ENCODE results near the gene PRDM16.

PRDM16 gene

DNA sequence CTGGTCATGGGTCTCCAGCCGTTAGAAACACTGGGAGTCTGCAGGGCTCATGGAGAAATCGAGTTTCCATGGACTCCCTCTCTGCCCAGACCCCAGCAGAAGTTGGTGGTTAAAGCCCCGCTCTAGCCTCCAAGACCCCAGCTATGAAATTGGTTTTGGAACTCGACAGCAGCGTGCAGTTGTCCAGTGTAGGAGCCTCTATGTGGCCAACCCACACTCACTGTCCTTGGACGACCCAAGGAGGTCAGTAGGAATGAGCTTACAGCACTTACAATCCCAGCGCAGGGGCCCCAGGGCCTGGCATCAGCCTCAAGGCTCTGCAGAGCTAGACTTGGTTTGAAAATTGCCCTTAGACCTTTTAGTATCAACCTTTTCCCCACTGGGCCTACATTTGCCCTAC lies 3.2 kb upstream of the PRDM16 start:
- no peak overlapping the region for H3K4me3 ChIP-seq (ENCODE audit: low read depth, low read length)
- TF ChIP-seq CTCF (conservative IDR thresholded peaks at IDR 0.05; ENCODE audit: low read depth, low read length), result no peak
- no peak for DNase-seq (ENCODE audit: low read depth)

DNA sequence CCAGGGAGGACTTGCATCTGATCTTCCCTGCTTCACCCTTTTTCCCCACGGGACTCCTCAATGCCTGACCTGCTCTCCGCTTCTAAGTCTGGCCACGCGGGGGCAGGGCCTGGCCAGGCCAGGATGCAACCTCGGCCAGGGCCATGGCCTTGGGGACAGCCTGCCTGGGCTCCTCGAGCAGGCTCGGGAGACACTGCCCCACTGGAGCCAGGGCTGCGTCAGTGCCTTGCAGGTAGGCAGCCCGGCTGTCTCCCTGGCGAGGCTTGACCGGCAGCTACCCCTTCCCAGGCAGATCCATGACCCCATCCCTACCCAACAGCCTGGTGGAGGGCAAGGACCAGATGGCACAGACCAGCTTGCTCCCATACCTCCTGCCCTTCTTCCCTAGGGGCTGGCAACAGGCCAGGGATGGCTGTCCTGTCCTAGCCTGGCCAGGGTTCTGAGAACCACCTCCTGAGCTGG lies 2.7 kb upstream of the PRDM16 start:
- H3K4me3 ChIP-seq (ENCODE audit: low read depth, low read length), result no peak overlapping the region
- no peak for TF ChIP-seq CTCF (conservative IDR thresholded peaks at IDR 0.05; ENCODE audit: low read depth, low read length)
- no peak for DNase-seq (ENCODE audit: low read depth)

DNA sequence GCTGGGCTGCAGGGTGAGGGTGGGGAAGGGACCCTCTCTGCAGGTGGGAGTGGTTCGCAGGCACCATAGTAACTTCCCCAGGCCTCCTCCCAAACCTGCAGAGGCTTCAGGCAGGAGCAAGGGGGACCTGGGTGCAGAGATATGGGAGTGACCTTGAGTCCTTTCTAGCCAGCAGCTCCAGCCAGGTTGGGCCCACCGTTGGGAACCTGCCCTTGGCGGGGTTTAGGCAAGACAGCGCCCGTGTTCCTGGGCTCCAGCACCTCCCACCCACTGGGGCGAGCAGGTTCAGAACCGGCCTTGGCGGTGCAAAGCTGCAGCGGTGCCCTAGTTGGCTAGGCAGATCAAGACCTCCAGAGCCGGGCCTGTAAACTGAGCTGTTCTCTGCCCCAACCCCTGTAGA lies 2.2 kb upstream of the PRDM16 start:
- no peak for DNase-seq (ENCODE audit: low read depth)
- TF ChIP-seq CTCF (conservative IDR thresholded peaks at IDR 0.05; ENCODE audit: low read depth, low read length), result no peak
- H3K4me3 ChIP-seq (ENCODE audit: low read depth, low read length), result no peak overlapping the region

DNA sequence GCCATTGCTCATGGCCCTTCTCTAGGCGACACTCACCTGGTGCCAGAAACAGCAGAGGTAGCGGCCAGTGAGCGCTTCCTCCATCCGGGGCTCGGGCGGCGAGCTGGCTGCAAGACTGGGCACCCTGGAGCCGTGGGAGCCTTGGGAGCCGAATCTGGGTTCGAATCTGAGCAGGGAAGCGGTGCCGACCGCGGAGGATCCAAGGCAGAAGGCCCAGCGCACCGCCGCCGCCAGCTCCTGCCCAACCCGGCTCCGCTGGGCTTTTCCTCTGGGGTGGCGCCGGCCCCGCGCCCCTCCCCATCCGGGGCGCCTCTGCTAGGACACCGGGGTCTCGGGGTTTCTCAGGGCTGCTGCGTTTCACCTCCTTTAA lies 1.7 kb upstream of the PRDM16 start:
- no peak for TF ChIP-seq CTCF (conservative IDR thresholded peaks at IDR 0.05; ENCODE audit: low read depth, low read length)
- no peak overlapping the region for H3K4me3 ChIP-seq (ENCODE audit: low read depth, low read length)
- DNase-seq (ENCODE audit: low read depth), result no peak

DNA sequence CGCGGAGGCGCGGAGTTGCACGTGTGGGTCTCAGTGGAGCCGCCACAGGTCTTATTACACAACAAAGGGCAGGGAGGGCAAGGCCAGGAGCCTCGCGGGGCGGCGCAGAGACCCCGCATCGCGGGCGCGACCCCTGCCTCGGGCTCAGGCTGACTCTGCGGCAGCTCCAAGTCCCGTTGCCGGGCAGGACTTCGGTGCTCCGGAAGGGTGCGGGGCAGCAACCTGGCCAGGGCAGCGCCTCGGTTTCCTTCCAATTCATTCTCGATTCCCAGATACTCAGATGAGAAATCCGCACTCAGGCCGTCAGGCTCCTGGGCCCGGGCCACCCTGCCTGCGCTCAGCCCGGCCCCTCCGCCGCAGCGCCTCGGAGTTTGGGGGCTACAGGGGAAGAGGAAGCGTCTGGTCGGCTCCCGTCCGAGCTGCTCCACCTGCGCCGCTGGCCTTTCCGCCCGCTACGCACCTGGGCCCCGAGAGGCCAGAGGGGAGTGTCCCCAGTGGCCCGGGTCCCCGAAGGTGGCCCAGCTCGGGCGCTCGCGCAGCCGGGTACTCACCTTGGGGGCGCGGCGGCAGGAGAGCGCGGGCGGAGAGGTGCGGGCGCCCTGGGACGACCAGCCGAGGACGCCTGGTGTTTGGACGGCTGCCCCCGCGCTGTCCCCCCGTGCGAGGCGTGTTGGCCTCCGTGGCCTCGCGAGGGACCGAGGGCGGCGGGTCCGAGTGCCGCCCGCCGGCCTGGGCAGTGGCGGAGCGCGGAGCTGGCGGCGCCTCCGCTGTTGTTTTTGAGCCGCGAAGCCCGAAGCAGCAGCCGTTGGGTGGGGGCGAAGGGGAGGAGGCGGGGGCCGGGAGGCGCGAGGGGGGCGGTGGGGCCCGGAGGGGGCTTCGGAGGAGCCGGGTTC lies 1.1 kb upstream of the PRDM16 start:
- no peak for DNase-seq (ENCODE audit: low read depth)
- no peak for TF ChIP-seq CTCF (conservative IDR thresholded peaks at IDR 0.05; ENCODE audit: low read depth, low read length)
- H3K4me3 ChIP-seq (ENCODE audit: low read depth, low read length), result no peak overlapping the region

DNA sequence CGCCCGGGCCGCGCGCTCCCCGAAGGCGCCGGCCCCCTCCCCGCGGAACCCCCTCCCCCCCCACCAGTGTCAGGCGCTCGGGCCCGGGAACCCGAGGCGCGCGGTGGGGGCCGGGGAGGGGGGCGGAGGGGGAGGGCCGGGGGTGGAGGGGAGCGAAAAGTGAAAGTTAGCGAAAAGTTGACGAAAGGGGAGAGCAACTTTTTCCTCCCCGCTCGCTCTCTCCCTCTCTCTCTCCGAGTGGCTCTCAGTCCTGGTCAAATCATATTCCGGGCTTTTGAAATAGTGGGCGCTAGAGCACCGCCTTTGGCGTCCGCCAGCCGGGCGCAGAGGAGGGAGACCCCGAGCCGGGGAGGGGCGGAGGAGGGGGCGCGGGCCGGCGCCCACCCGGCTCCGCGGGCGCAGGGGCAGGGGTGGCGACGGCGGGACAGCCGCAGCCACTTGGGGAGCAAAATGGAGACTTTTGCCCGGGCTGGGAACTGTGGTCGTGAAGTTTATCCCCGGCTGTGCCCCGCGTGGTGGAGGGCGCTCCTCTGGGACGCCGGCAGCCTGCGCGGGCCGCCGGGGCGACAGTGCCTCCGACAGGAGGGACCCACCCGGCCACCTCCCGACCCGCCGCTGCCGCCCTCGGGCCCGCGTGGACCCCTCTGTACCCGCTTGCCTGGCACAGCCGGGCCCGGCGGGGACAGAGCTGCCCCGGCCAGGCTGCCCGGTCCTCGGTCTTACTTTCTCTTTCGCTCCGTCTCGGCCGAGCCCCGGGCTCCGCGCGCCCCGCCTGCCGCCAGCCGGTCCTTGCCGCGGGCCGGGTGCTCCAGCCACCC lies 697 bp downstream of the PRDM16 start:
- peak; percentile 57 for DNase-seq (ENCODE audit: low read depth)
- peak; percentile 56 for TF ChIP-seq CTCF (conservative IDR thresholded peaks at IDR 0.05; ENCODE audit: low read depth, low read length)
- H3K4me3 ChIP-seq (ENCODE audit: low read depth, low read length), result peak overlapping the region; percentile 51

Data from choroid plexus epithelial cell (primary cell).